Measurements from ENCODE around the gene MAST4.

The MAST4 gene

GRCh38 chr5:67214707-67215447 lies 618.7 kb downstream of the MAST4 start:
- DNase-seq (ENCODE audit: low read depth): no peak

GRCh38 chr5:67215519-67216471 lies 619.6 kb downstream of the MAST4 start:
- DNase-seq (ENCODE audit: low read depth): no peak

- DNase-seq (ENCODE audit: low read depth): no peak
Observed at GRCh38 chr5:67216564-67216963, 620.4 kb downstream of the MAST4 start.

Data from amniotic epithelial cell (primary cell).